ENCODE results near the gene GADL1. TPM values are rescaled to one million over a fixed set of nuclear protein-coding genes. Genes with fewer than 3 reads are reported as not detected.

GADL1 gene
- polyA plus RNA-seq, 1 donor (not counting 4 experiments of a cell fraction or from before 2014, with no cell fraction given): not detected

DNA sequence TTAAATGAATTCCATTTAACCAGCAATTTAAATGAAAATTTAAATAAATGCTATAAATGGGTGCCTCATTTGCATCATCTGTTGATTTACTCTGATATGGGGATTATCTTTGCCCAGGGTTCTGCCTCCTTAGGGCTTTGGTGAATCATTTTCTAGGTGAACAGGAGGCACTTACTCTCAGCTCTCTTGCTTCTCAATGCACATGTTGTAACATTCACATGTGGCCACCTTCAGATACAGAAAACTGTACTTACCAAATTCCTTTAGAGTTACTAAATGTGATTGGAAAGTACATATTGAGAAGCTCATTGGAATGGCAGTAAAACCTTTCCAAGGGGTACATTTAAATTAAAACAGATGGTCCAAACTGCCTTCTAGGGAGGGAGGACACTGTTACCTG is 20.8 kb downstream of the GADL1 start:
- DNase-seq (ENCODE audit: low read depth, low spot score): no peak
- no peak for FAIRE-seq

DNA sequence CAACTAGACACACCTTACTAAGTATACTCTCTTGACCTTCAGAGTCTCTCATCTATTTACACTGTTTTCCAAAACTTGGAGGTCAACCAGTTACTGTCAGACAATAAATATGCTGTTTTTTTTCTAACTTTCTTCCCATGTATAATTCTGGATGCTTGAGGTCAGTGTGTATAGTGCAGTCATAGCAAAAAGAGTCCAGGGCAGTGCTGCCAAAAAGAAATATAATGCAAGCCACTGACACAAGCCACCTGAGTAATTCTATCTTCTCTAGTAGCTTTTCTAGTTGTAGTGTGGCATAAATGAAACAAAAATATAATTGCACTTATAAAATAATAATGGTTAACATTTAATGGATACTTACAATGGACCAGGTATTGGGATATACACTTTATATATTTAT is 21.6 kb downstream of the GADL1 start:
- Histone ChIP-seq H3K27ac (ENCODE audit: control insufficient read depth, insufficient read depth, low read length) (no peak overlapping the region), H3K9me3 (ENCODE audit: control insufficient read depth, low read depth, low read length) (no peaks in the 10 kb centered on the region), H3K9ac (ENCODE audit: control insufficient read depth, extremely low read depth, insufficient read depth, low read length) (no peak overlapping the region), H3K4me2 (ENCODE audit: control insufficient read depth, extremely low read depth, insufficient read depth, low read depth, low read length) (no peak overlapping the region), H4K20me1 (ENCODE audit: control insufficient read depth, extremely low read depth, insufficient read depth, low read length) (no peaks in the 10 kb centered on the region), H3K79me2 (ENCODE audit: control insufficient read depth, insufficient read depth, low read length) (no peaks in the 10 kb centered on the region), H3K4me3 (ENCODE audit: control insufficient read depth in 2 of 3, extremely low read depth in 1 of 3, insufficient read depth in 2 of 3, low read depth in 1 of 3, low read length in 3 of 3) (no peak overlapping the region), H2AFZ (ENCODE audit: control insufficient read depth, low read length) (no peak overlapping the region), H3K36me3 (ENCODE audit: control insufficient read depth in 2 of 2, extremely low read depth in 1 of 2, insufficient read depth in 2 of 2, low read length in 2 of 2) (no peaks in the 10 kb centered on the region), H3K27me3 (ENCODE audit: control insufficient read depth, extremely low read depth, insufficient read depth, low read length) (no peaks in the 10 kb centered on the region), H3K4me1 (ENCODE audit: control insufficient read depth, extremely low read depth, insufficient read depth, low read length) (no peaks in the 10 kb centered on the region), H3K9me1 (ENCODE audit: control insufficient read depth, extremely low read depth, insufficient read depth, low read length) (no peaks in the 10 kb centered on the region)
- TF ChIP-seq, protein P1, sequence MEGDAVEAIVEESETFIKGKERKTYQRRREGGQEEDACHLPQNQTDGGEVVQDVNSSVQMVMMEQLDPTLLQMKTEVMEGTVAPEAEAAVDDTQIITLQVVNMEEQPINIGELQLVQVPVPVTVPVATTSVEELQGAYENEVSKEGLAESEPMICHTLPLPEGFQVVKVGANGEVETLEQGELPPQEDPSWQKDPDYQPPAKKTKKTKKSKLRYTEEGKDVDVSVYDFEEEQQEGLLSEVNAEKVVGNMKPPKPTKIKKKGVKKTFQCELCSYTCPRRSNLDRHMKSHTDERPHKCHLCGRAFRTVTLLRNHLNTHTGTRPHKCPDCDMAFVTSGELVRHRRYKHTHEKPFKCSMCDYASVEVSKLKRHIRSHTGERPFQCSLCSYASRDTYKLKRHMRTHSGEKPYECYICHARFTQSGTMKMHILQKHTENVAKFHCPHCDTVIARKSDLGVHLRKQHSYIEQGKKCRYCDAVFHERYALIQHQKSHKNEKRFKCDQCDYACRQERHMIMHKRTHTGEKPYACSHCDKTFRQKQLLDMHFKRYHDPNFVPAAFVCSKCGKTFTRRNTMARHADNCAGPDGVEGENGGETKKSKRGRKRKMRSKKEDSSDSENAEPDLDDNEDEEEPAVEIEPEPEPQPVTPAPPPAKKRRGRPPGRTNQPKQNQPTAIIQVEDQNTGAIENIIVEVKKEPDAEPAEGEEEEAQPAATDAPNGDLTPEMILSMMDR (optimal IDR thresholded peaks at IDR 0.05 in 1 of 3, IDR thresholded peaks at IDR 0.05 in 1 of 3, conservative IDR thresholded peaks at IDR 0.05 in 1 of 3; ENCODE audit: extremely low read depth in 1 of 3, insufficient read depth in 2 of 3, low read length in 3 of 3): no peak
- dilution Hi-C loops (cut with MboI; ENCODE audit: extremely low pct_ligation_motif_present, low sequenced_read_pairs): no loop called here
- DNase-seq (ENCODE audit: low read depth, low spot score) (no peak), FAIRE-seq (no peak)

More for the DNA sequence above, 20.8 kb downstream of the GADL1 start:
- Histone ChIP-seq H3K4me1 (ENCODE audit: control insufficient read depth, extremely low read depth, insufficient read depth, low read length) (no peaks in the 10 kb centered on the region), H3K9ac (ENCODE audit: control insufficient read depth, extremely low read depth, insufficient read depth, low read length) (no peak overlapping the region), H3K27me3 (ENCODE audit: control insufficient read depth, extremely low read depth, insufficient read depth, low read length) (no peaks in the 10 kb centered on the region), H3K79me2 (ENCODE audit: control insufficient read depth, insufficient read depth, low read length) (no peaks in the 10 kb centered on the region), H3K4me3 (ENCODE audit: control insufficient read depth in 2 of 3, extremely low read depth in 1 of 3, insufficient read depth in 2 of 3, low read depth in 1 of 3, low read length in 3 of 3) (no peak overlapping the region), H3K9me1 (ENCODE audit: control insufficient read depth, extremely low read depth, insufficient read depth, low read length) (no peaks in the 10 kb centered on the region), H4K20me1 (ENCODE audit: control insufficient read depth, extremely low read depth, insufficient read depth, low read length) (no peaks in the 10 kb centered on the region), H3K9me3 (ENCODE audit: control insufficient read depth, low read depth, low read length) (no peaks in the 10 kb centered on the region), H2AFZ (ENCODE audit: control insufficient read depth, low read length) (no peak overlapping the region), H3K4me2 (ENCODE audit: control insufficient read depth, extremely low read depth, insufficient read depth, low read depth, low read length) (no peak overlapping the region), H3K27ac (ENCODE audit: control insufficient read depth, insufficient read depth, low read length) (no peak overlapping the region), H3K36me3 (ENCODE audit: control insufficient read depth in 2 of 2, extremely low read depth in 1 of 2, insufficient read depth in 2 of 2, low read length in 2 of 2) (no peaks in the 10 kb centered on the region)
- TF ChIP-seq, protein P1 (optimal IDR thresholded peaks at IDR 0.05 in 1 of 3, IDR thresholded peaks at IDR 0.05 in 1 of 3, conservative IDR thresholded peaks at IDR 0.05 in 1 of 3; ENCODE audit: extremely low read depth in 1 of 3, insufficient read depth in 2 of 3, low read length in 3 of 3): no peak
- no peak for TF ChIP-seq EZH2 (IDR thresholded peaks at IDR 0.05; ENCODE audit: low read length)
- dilution Hi-C loops (cut with MboI; ENCODE audit: extremely low pct_ligation_motif_present, low sequenced_read_pairs): no loop called here
